Mesendoderm (in vitro differentiated cells): Measurements from ENCODE around the gene AKR7A2.
A peak's percentile ranks its signal among the peaks of the same experiment; 100 is the strongest.

Source experiments
- DNase-seq: peaks from one replicate; pipeline ENCODE4 v3.0.0; 2013
- H2AK5ac ChIP-seq: 2 replicates; pipeline ENCODE4 v1.6.1; 2013; ENCODE audit warnings: low read length, inconsistent platforms
- H2BK120ac ChIP-seq: 2 replicates; pipeline ENCODE4 v1.6.1; 2013; ENCODE audit warnings: low read depth, mild to moderate bottlenecking, low read length, moderate library complexity, mixed read lengths
- H2BK15ac ChIP-seq: replicated peaks from 2 replicates; pipeline ENCODE4 v1.6.1; 2013; ENCODE audit warnings: low read depth, mild to moderate bottlenecking, moderate library complexity
- H2BK5ac ChIP-seq: 2 replicates; pipeline ENCODE4 v1.6.1; 2013; ENCODE audit warnings: low read length, inconsistent platforms
- H3K18ac ChIP-seq: 2 replicates; pipeline ENCODE4 v1.6.1; 2013; ENCODE audit warnings: mild to moderate bottlenecking, low read length, mixed read lengths
- H3K23ac ChIP-seq: one replicate; pipeline ENCODE4 v1.6.1; 2013; ENCODE audit warnings: low read length
- H3K27ac ChIP-seq: 2 replicates; pipeline ENCODE4 v1.5.1; 2013; ENCODE audit warnings: low read depth, mild to moderate bottlenecking, inconsistent platforms, low read length, moderate library complexity
- H3K27me3 ChIP-seq: 2 replicates; pipeline ENCODE4 v1.6.1; 2013; ENCODE audit warnings: low read length, control low read depth, mild to moderate bottlenecking, inconsistent platforms; ENCODE audit not compliant: insufficient read depth, poor library complexity
- H3K36me3 ChIP-seq: 2 replicates; pipeline ENCODE4 v1.6.1; 2013; ENCODE audit warnings: low read length, inconsistent platforms; ENCODE audit not compliant: control insufficient read depth, insufficient read depth
- H3K4ac ChIP-seq: one replicate; pipeline ENCODE4 v1.6.1; 2013; ENCODE audit warnings: low read depth, mild to moderate bottlenecking, low read length, moderate library complexity
- H3K4me1 ChIP-seq: 2 replicates; pipeline ENCODE4 v1.6.1; 2013; ENCODE audit warnings: low read depth, low read length, inconsistent platforms; ENCODE audit not compliant: control insufficient read depth
- H3K4me2 ChIP-seq: 2 replicates; pipeline ENCODE4 v1.6.1; 2013; ENCODE audit warnings: low read length
- H3K4me3 ChIP-seq: 2 replicates; pipeline ENCODE4 v1.5.1; 2013; ENCODE audit warnings: mild to moderate bottlenecking, low read length
- H3K56ac ChIP-seq: one replicate; pipeline ENCODE4 v1.6.1; 2013; ENCODE audit warnings: low read length
- H3K79me1 ChIP-seq: 2 replicates; pipeline ENCODE4 v1.6.1; 2013; ENCODE audit warnings: low read length, inconsistent platforms
- H3K79me2 ChIP-seq: 2 replicates; pipeline ENCODE4 v1.6.1; 2013; ENCODE audit warnings: mild to moderate bottlenecking, low read length; ENCODE audit not compliant: control insufficient read depth, insufficient read depth
- H3K9ac ChIP-seq: 2 replicates; pipeline ENCODE4 v1.6.1; 2013; ENCODE audit warnings: low read length, inconsistent platforms
- H4K5ac ChIP-seq: one replicate; pipeline ENCODE4 v1.6.1; 2013; ENCODE audit warnings: low read length
- H4K8ac ChIP-seq: one replicate; pipeline ENCODE4 v1.6.1; 2013; ENCODE audit warnings: low read depth, mild to moderate bottlenecking, control low read depth, low read length, moderate library complexity
- WGBS: extraction: QIAGEN DNeasy Blood & Tissue Kit; methylation state at CpG from one replicate; pipeline ENCODE4 v1.1.7; 2013; ENCODE audit warnings: low lambda C conversion rate, missing lambda C conversion rate; ENCODE audit not compliant: insufficient coverage; ENCODE audit errors: extremely low coverage; 5-methylcytosine and 5-hydroxymethylcytosine counted together

Gene AKR7A2

DNA sequence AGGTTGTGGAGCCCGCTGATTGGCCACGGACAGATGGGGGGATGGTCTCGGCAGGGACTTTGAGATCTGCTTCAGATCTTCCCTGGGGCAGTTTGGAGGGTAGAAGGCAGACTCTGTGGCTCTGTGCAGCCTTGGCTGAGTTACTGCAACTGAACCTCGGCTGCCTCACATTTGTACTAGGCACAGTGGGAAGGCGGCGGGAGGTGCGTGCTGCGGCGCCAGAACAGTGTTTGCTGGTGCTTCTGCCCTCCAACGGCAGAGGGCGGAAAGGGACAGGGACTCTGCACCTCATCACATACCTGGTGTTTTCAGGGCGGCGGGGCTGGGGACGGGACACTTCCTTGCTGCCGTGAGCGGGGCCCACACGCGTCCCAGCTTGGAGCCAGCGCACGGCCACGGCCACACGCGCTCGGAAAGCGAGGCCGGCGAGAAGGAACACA, 26.4 kb upstream of the AKR7A2 start:
- H3K23ac ChIP-seq: no peak overlapping the region
- H3K4me1 ChIP-seq: peaks cover 4% of the 10 kb centered on the region
- H4K8ac ChIP-seq: no peak overlapping the region
- H3K9ac ChIP-seq: peak overlapping the region; percentile 74
- no peaks in the 10 kb centered on the region for H3K27me3 ChIP-seq
- H3K18ac ChIP-seq: no peak overlapping the region
- no peaks in the 10 kb centered on the region for H3K79me2 ChIP-seq
- peaks cover 4% of the 10 kb centered on the region for H3K36me3 ChIP-seq
- no peak overlapping the region for H3K4ac ChIP-seq
- H3K56ac ChIP-seq: peak overlapping the region; percentile 85
- peak overlapping the region; percentile 68 for H3K4me2 ChIP-seq
- no peak overlapping the region for H2AK5ac ChIP-seq
- H3K4me3 ChIP-seq: no peak overlapping the region
- no peak overlapping the region for H3K27ac ChIP-seq
- no peak overlapping the region for H2BK15ac ChIP-seq
- no peak overlapping the region for H2BK5ac ChIP-seq
- no peak overlapping the region for H2BK120ac ChIP-seq
- WGBS: no CpG with 5 or more reads among the region's 27 CpGs
- H4K5ac ChIP-seq: no peak overlapping the region
- DNase-seq: peak; percentile 92
- H3K79me1 ChIP-seq: no peaks in the 10 kb centered on the region

DNA sequence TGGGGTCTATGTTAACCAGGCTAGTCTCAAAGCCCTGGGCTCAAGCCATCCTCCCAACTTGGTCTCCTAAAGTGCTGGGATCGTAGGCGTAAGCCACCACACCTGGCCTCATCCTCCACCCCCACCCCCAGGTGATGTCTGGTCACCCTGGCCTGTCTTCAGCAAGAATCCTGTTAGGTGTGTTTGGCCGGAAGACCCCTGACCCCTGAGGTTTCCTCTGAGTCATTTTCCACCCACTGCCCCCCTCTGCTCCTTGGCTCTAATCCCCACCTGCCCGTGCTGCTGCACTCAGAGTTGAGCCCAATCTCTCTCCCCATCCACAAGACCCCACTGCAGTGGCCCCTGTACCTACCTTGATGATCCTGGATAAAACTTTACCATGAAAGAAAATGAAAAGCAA, 25.3 kb upstream of the AKR7A2 start:
- H4K8ac ChIP-seq: no peak overlapping the region
- no peak overlapping the region for H3K56ac ChIP-seq
- H3K4me3 ChIP-seq: no peak overlapping the region
- H3K9ac ChIP-seq: no peak overlapping the region
- no peak overlapping the region for H2BK120ac ChIP-seq
- H2BK15ac ChIP-seq: no peak overlapping the region
- H3K36me3 ChIP-seq: no peaks in the 10 kb centered on the region
- no peak overlapping the region for H3K4me2 ChIP-seq
- H3K18ac ChIP-seq: no peak overlapping the region
- H2AK5ac ChIP-seq: no peak overlapping the region
- H4K5ac ChIP-seq: no peak overlapping the region
- H3K79me1 ChIP-seq: no peaks in the 10 kb centered on the region
- H3K27me3 ChIP-seq: no peaks in the 10 kb centered on the region
- no peaks in the 10 kb centered on the region for H3K79me2 ChIP-seq
- H3K23ac ChIP-seq: no peak overlapping the region
- no peak for DNase-seq
- no peak overlapping the region for H3K4ac ChIP-seq
- WGBS: no CpG with 5 or more reads among the region's 4 CpGs
- H2BK5ac ChIP-seq: no peak overlapping the region
- peaks cover 4% of the 10 kb centered on the region for H3K4me1 ChIP-seq
- H3K27ac ChIP-seq: no peak overlapping the region

DNA sequence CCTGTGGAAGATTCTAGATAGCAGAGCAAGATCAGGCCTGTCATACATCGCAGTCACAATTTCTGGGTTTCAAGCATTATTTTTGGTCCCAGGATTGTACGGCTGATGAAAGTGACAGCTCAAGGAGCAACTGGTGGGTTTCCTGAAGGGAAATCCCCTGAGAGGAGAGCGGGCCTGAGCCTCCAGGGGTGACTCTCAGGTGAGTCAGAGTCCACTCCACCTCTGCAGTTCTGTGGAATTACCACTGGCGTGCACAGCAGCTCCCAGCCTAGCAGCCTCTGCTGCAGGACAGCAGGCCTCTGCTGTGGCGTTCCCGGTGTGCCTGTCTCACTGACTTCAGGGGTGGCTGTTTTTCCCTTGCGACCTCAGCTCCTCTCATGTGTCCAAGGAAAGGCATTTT, 24.6 kb upstream of the AKR7A2 start:
- Histone ChIP-seq H3K56ac (no peak overlapping the region), H3K18ac (no peak overlapping the region), H3K9ac (no peak overlapping the region), H2BK120ac (no peak overlapping the region), H3K79me1 (no peaks in the 10 kb centered on the region), H2BK5ac (no peak overlapping the region), H3K79me2 (no peaks in the 10 kb centered on the region), H2AK5ac (no peak overlapping the region), H3K36me3 (no peaks in the 10 kb centered on the region), H3K27me3 (no peaks in the 10 kb centered on the region), H3K23ac (no peak overlapping the region), H4K8ac (no peak overlapping the region), H2BK15ac (no peak overlapping the region), H3K27ac (no peak overlapping the region), H3K4me3 (no peak overlapping the region), H3K4me1 (peaks cover 4% of the 10 kb centered on the region), H3K4ac (no peak overlapping the region), H4K5ac (no peak overlapping the region), H3K4me2 (no peak overlapping the region)
- no CpG with 5 or more reads among the region's 7 CpGs for WGBS
- no peak for DNase-seq

DNA sequence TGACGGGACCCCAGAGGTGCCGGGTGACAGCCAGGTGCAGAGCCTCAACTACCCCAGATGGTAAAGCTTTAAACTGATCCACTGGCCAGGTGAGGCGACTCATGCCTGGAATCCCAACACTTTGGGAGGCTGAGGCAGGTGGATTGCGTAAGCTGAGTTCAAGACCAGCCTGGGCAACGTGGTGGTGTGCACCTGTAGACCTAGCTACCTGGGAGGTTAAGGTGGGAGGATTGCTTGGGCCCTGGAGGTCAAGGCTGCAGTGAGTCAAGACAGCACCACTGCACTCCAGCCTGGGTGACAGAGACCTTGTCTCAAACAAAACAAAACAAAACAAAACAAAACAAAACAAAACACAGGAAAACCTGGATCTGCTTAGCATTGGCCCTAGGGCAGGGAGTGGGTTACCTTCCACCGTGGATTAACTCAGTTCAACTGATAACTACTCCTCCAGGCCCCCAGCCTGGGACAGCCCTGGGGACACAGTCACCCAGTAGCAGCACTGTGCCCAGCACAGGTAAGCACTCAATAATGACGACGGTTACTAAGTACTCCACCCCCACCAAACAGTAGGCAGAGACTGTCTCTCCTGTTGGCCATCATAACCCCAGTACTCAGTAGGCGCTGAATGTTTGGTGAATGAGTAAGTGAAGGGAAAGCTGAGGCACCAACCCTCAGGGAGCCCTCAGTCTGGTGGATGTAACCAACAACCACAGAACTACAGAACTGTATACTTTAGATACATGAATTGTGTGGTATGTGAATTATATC, 21.8 kb upstream of the AKR7A2 start:
- H4K5ac ChIP-seq: no peak overlapping the region
- no peak overlapping the region for H3K9ac ChIP-seq
- no peaks in the 10 kb centered on the region for H3K36me3 ChIP-seq
- H2BK15ac ChIP-seq: no peak overlapping the region
- no CpG with 5 or more reads among the region's 9 CpGs for WGBS
- H3K79me1 ChIP-seq: no peaks in the 10 kb centered on the region
- no peak overlapping the region for H3K18ac ChIP-seq
- H3K56ac ChIP-seq: no peak overlapping the region
- no peak for DNase-seq
- no peak overlapping the region for H4K8ac ChIP-seq
- no peak overlapping the region for H3K4ac ChIP-seq
- H2BK5ac ChIP-seq: no peak overlapping the region
- H3K4me2 ChIP-seq: no peak overlapping the region
- no peak overlapping the region for H3K27ac ChIP-seq
- no peak overlapping the region for H2AK5ac ChIP-seq
- peaks cover 2% of the 10 kb centered on the region for H3K4me1 ChIP-seq
- no peaks in the 10 kb centered on the region for H3K27me3 ChIP-seq
- no peak overlapping the region for H3K4me3 ChIP-seq
- H2BK120ac ChIP-seq: no peak overlapping the region
- no peak overlapping the region for H3K23ac ChIP-seq
- no peaks in the 10 kb centered on the region for H3K79me2 ChIP-seq

DNA sequence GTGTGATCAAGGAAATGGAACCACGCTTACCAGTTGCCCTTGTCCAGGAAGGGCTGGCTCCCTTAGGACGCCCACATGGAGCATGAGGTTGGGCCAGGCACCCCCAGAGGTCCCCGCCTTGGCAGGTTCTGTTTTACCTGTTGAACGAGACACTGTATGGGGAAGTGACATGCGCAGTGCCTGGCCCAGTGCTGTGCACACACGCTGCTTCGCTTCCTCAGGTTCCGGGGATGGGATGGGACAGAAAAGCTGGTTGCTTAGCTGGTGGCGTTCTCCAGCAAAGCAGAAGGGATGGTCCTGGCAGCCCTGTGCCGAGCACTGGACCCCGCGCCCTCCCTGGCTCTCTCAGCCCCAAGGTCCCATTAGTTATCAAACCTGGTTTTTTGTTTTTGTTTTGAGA, 20.9 kb upstream of the AKR7A2 start:
- Histone ChIP-seq H3K27me3 (no peaks in the 10 kb centered on the region), H2BK5ac (no peak overlapping the region), H3K79me1 (no peaks in the 10 kb centered on the region), H4K8ac (no peak overlapping the region), H2AK5ac (no peak overlapping the region), H3K4me3 (no peak overlapping the region), H2BK15ac (no peak overlapping the region), H3K9ac (no peak overlapping the region), H3K18ac (no peak overlapping the region), H3K36me3 (no peaks in the 10 kb centered on the region), H3K56ac (no peak overlapping the region), H3K27ac (no peak overlapping the region), H3K4ac (no peak overlapping the region), H2BK120ac (no peak overlapping the region), H3K79me2 (no peaks in the 10 kb centered on the region), H3K4me2 (no peak overlapping the region), H4K5ac (no peak overlapping the region), H3K4me1 (no peaks in the 10 kb centered on the region), H3K23ac (no peak overlapping the region)
- no peak for DNase-seq
- no CpG with 5 or more reads among the region's 12 CpGs for WGBS
